Mesendoderm (in vitro differentiated cells): Measurements from ENCODE around the gene OBSL1.

Experiments used
- DNase-seq: peaks from one replicate; pipeline ENCODE4 v3.0.0; 2013
- H2AK5ac ChIP-seq: 2 replicates; pipeline ENCODE4 v1.6.1; 2013; ENCODE audit warnings: low read length, inconsistent platforms
- H2BK120ac ChIP-seq: 2 replicates; pipeline ENCODE4 v1.6.1; 2013; ENCODE audit warnings: low read depth, mild to moderate bottlenecking, low read length, moderate library complexity, mixed read lengths
- H2BK15ac ChIP-seq: replicated peaks from 2 replicates; pipeline ENCODE4 v1.6.1; 2013; ENCODE audit warnings: low read depth, mild to moderate bottlenecking, moderate library complexity
- H2BK5ac ChIP-seq: 2 replicates; pipeline ENCODE4 v1.6.1; 2013; ENCODE audit warnings: low read length, inconsistent platforms
- H3K18ac ChIP-seq: 2 replicates; pipeline ENCODE4 v1.6.1; 2013; ENCODE audit warnings: mild to moderate bottlenecking, low read length, mixed read lengths
- H3K23ac ChIP-seq: one replicate; pipeline ENCODE4 v1.6.1; 2013; ENCODE audit warnings: low read length
- H3K27ac ChIP-seq: 2 replicates; pipeline ENCODE4 v1.5.1; 2013; ENCODE audit warnings: low read depth, mild to moderate bottlenecking, inconsistent platforms, low read length, moderate library complexity
- H3K27me3 ChIP-seq: 2 replicates; pipeline ENCODE4 v1.6.1; 2013; ENCODE audit warnings: low read length, control low read depth, mild to moderate bottlenecking, inconsistent platforms; ENCODE audit not compliant: insufficient read depth, poor library complexity
- H3K36me3 ChIP-seq: 2 replicates; pipeline ENCODE4 v1.6.1; 2013; ENCODE audit warnings: low read length, inconsistent platforms; ENCODE audit not compliant: control insufficient read depth, insufficient read depth
- H3K4ac ChIP-seq: one replicate; pipeline ENCODE4 v1.6.1; 2013; ENCODE audit warnings: low read depth, mild to moderate bottlenecking, low read length, moderate library complexity
- H3K4me1 ChIP-seq: 2 replicates; pipeline ENCODE4 v1.6.1; 2013; ENCODE audit warnings: low read depth, low read length, inconsistent platforms; ENCODE audit not compliant: control insufficient read depth
- H3K4me2 ChIP-seq: 2 replicates; pipeline ENCODE4 v1.6.1; 2013; ENCODE audit warnings: low read length
- H3K4me3 ChIP-seq: 2 replicates; pipeline ENCODE4 v1.5.1; 2013; ENCODE audit warnings: mild to moderate bottlenecking, low read length
- H3K56ac ChIP-seq: one replicate; pipeline ENCODE4 v1.6.1; 2013; ENCODE audit warnings: low read length
- H3K79me1 ChIP-seq: 2 replicates; pipeline ENCODE4 v1.6.1; 2013; ENCODE audit warnings: low read length, inconsistent platforms
- H3K79me2 ChIP-seq: 2 replicates; pipeline ENCODE4 v1.6.1; 2013; ENCODE audit warnings: mild to moderate bottlenecking, low read length; ENCODE audit not compliant: control insufficient read depth, insufficient read depth
- H3K9ac ChIP-seq: 2 replicates; pipeline ENCODE4 v1.6.1; 2013; ENCODE audit warnings: low read length, inconsistent platforms
- H4K5ac ChIP-seq: one replicate; pipeline ENCODE4 v1.6.1; 2013; ENCODE audit warnings: low read length
- H4K8ac ChIP-seq: one replicate; pipeline ENCODE4 v1.6.1; 2013; ENCODE audit warnings: low read depth, mild to moderate bottlenecking, control low read depth, low read length, moderate library complexity
- WGBS: extraction: QIAGEN DNeasy Blood & Tissue Kit; methylation state at CpG from one replicate; pipeline ENCODE4 v1.1.7; 2013; ENCODE audit warnings: low lambda C conversion rate, missing lambda C conversion rate; ENCODE audit not compliant: insufficient coverage; ENCODE audit errors: extremely low coverage; 5-methylcytosine and 5-hydroxymethylcytosine counted together

The OBSL1 gene

GRCh38 chr2:219510512-219511135, 60.7 kb downstream of the OBSL1 start:
- Histone ChIP-seq H3K56ac (peak overlapping the region; percentile 11), H4K5ac (no peak overlapping the region), H4K8ac (no peak overlapping the region), H3K27ac (no peak overlapping the region), H3K27me3 (peaks cover 23% of the 10 kb centered on the region), H3K79me1 (no peaks in the 10 kb centered on the region), H3K36me3 (no peaks in the 10 kb centered on the region), H2BK120ac (no peak overlapping the region), H2BK15ac (no peak overlapping the region), H2BK5ac (no peak overlapping the region), H3K79me2 (no peaks in the 10 kb centered on the region), H3K9ac (no peak overlapping the region), H3K18ac (no peak overlapping the region), H2AK5ac (no peak overlapping the region), H3K4me3 (no peak overlapping the region), H3K23ac (no peak overlapping the region), H3K4ac (no peak overlapping the region), H3K4me1 (peaks cover 7% of the 10 kb centered on the region), H3K4me2 (no peak overlapping the region)
- no peak for DNase-seq
- WGBS, result no CpG with 5 or more reads among the region's 22 CpGs

- no peaks in the 10 kb centered on the region for H3K36me3 ChIP-seq
- H3K4me3 ChIP-seq, result no peak overlapping the region
- H3K79me1 ChIP-seq, result no peaks in the 10 kb centered on the region
- no peak overlapping the region for H3K27ac ChIP-seq
- no peak overlapping the region for H4K8ac ChIP-seq
- DNase-seq, result peak; percentile 87
- no CpG with 5 or more reads among the region's 26 CpGs for WGBS
- peak overlapping the region; percentile 56 for H3K9ac ChIP-seq
- peaks cover 23% of the 10 kb centered on the region for H3K27me3 ChIP-seq
- no peak overlapping the region for H4K5ac ChIP-seq
- H2BK15ac ChIP-seq, result no peak overlapping the region
- peaks cover 7% of the 10 kb centered on the region for H3K4me1 ChIP-seq
- no peaks in the 10 kb centered on the region for H3K79me2 ChIP-seq
- H3K4me2 ChIP-seq, result peak overlapping the region; percentile 75
- no peak overlapping the region for H3K18ac ChIP-seq
- no peak overlapping the region for H3K23ac ChIP-seq
- H2AK5ac ChIP-seq, result no peak overlapping the region
- no peak overlapping the region for H2BK120ac ChIP-seq
- H2BK5ac ChIP-seq, result no peak overlapping the region
- no peak overlapping the region for H3K4ac ChIP-seq
- peak overlapping the region; percentile 80 for H3K56ac ChIP-seq
Measured at GRCh38 chr2:219509780-219510511, 61.4 kb downstream of the OBSL1 start.

DNA sequence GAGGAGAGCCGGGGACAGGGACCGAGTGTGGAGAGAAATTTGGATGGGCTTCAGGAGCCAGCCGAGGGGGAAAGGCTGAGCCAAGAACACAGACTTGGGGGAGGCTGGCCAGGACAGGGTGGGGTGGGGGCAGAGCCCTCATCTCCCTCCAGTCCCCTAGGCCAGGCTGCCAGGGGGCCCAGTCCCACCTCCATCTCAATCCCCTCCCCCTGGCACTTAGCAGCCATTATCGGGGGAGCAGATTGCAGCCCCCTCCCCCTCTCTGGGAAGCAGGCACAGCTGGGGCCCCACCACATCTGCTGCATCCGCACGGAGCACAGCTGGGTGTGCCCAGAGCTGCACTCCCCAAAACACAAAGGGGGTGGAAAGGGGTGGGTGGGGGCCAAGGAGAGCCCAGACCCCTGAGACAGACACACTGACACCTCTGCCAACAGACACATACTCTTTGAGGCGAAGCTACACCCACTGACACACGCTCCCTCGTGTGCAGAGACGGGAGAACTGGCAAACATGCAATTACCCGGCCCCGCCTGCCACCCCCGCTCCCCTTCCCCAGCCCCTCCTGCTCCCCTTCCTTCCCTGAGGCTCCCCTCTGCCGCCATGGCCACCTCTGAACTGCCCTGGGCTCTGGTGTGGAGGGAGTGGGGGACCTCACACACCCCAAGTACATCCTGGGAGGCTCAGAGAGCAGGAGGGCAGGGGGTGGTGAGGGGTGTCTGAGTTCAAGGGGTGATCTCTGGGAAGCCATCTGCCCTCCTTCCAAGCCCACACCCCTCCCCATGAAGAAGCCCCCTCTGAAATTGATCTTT, 62.2 kb downstream of the OBSL1 start:
- Histone ChIP-seq H4K8ac (no peak overlapping the region), H3K9ac (peak overlapping the region; percentile 29), H3K23ac (no peak overlapping the region), H2BK15ac (no peak overlapping the region), H3K56ac (peak overlapping the region; percentile 80), H3K27ac (no peak overlapping the region), H2BK5ac (no peak overlapping the region), H3K4me3 (no peak overlapping the region), H4K5ac (no peak overlapping the region), H3K27me3 (peaks cover 23% of the 10 kb centered on the region), H2AK5ac (no peak overlapping the region), H3K79me2 (no peaks in the 10 kb centered on the region), H2BK120ac (peak overlapping the region; percentile 29), H3K4ac (no peak overlapping the region), H3K4me2 (peak overlapping the region; percentile 20), H3K79me1 (no peaks in the 10 kb centered on the region), H3K18ac (no peak overlapping the region), H3K36me3 (no peaks in the 10 kb centered on the region), H3K4me1 (peaks cover 7% of the 10 kb centered on the region)
- no CpG with 5 or more reads among the region's 14 CpGs for WGBS
- no peak for DNase-seq

DNA sequence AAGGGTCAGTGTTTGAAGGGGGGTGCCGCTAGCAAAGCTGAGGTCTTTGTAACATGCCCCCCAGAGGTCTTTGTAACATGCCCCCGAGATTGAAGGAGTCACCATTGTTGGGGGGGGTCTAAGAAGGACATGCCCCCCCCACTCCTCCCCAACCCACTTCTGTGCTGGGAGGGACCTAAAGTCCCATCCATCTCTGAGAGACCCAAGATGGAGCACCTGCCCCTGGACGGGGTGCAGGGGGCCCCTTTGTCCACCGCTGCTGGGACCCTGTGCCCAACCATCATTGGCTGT, 63.0 kb downstream of the OBSL1 start:
- peaks cover 5% of the 10 kb centered on the region for H3K4me1 ChIP-seq
- WGBS, result no CpG with 5 or more reads among the region's 4 CpGs

GRCh38 chr2:219507581-219508443, 63.5 kb downstream of the OBSL1 start:
- Histone ChIP-seq H3K18ac (no peak overlapping the region), H3K4me2 (no peak overlapping the region), H2BK5ac (no peak overlapping the region), H2AK5ac (no peak overlapping the region), H3K23ac (no peak overlapping the region), H3K27ac (no peak overlapping the region), H2BK120ac (no peak overlapping the region), H4K8ac (no peak overlapping the region), H3K79me2 (no peaks in the 10 kb centered on the region), H3K4me3 (no peak overlapping the region), H3K79me1 (no peaks in the 10 kb centered on the region), H3K27me3 (peaks cover 11% of the 10 kb centered on the region), H2BK15ac (no peak overlapping the region), H3K9ac (no peak overlapping the region), H3K4ac (no peak overlapping the region), H4K5ac (no peak overlapping the region), H3K56ac (no peak overlapping the region), H3K4me1 (peaks cover 5% of the 10 kb centered on the region), H3K36me3 (no peaks in the 10 kb centered on the region)
- WGBS, result no CpG with 5 or more reads among the region's 8 CpGs
- no peak for DNase-seq

More for the DNA sequence above, 63.0 kb downstream of the OBSL1 start:
- H4K5ac ChIP-seq, result no peak overlapping the region
- no peaks in the 10 kb centered on the region for H3K36me3 ChIP-seq
- no peak overlapping the region for H3K4ac ChIP-seq
- H3K56ac ChIP-seq, result no peak overlapping the region
- no peak overlapping the region for H4K8ac ChIP-seq
- DNase-seq, result no peak
- no peaks in the 10 kb centered on the region for H3K79me2 ChIP-seq
- no peak overlapping the region for H3K4me3 ChIP-seq
- no peak overlapping the region for H3K23ac ChIP-seq
- H2BK120ac ChIP-seq, result no peak overlapping the region
- no peak overlapping the region for H3K18ac ChIP-seq
- H2AK5ac ChIP-seq, result no peak overlapping the region
- no peak overlapping the region for H3K27ac ChIP-seq
- H3K4me2 ChIP-seq, result no peak overlapping the region
- H2BK5ac ChIP-seq, result no peak overlapping the region
- H3K79me1 ChIP-seq, result no peaks in the 10 kb centered on the region
- no peak overlapping the region for H2BK15ac ChIP-seq
- H3K27me3 ChIP-seq, result peaks cover 15% of the 10 kb centered on the region
- H3K9ac ChIP-seq, result no peak overlapping the region
